ENCODE measurements around the gene WDR46.

The WDR46 gene

GRCh38 chr6:33288921-33289783, at the start of gene WDR46, which contains the start of gene PFDN6:
Gene WDR46 (minus strand): TSS chr6:33289239. CDS start chr6:33289170, 69 bp downstream.
Gene PFDN6 (plus strand): TSS chr6:33289601. CDS start chr6:33289857, 256 bp downstream.
- TF ChIP-seq CTCF (conservative IDR thresholded peaks at IDR 0.05; ENCODE audit: low read depth, low read length): no peak
- peak; percentile 54 for DNase-seq (ENCODE audit: low read depth)
- H3K4me3 ChIP-seq (ENCODE audit: low read length): peak within 1 kb of the TSS; percentile 97

- no peak overlapping the region for H3K4me3 ChIP-seq (ENCODE audit: low read length)
- no peak for TF ChIP-seq CTCF (conservative IDR thresholded peaks at IDR 0.05; ENCODE audit: low read depth, low read length)
- DNase-seq (ENCODE audit: low read depth): no peak
These were observed 47.5 kb upstream of the WDR46 start for GRCh38 chr6:33336495-33336894.

DNA sequence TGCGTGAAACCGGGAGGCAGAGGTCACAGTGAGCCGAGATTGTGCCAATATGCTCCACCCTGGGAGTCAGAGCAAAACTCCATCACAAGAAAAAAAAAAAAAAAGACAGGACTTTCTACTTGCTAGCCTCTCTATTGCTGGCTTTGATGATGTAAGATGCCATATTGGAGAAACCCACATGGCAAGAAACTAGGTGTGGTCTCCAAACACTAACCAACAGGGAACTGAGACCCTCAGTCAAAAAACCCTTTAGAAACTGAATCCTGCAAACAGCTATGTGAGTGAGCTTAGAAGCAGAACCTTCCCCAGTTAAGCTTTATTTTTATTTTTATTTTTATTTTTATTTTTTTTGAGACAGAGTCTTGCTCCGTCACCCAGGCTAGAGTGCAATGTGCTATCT, 46.9 kb upstream of the WDR46 start:
- DNase-seq (ENCODE audit: low read depth): no peak
- TF ChIP-seq CTCF (conservative IDR thresholded peaks at IDR 0.05; ENCODE audit: low read depth, low read length): no peak
- H3K4me3 ChIP-seq (ENCODE audit: low read length): no peak overlapping the region

DNA sequence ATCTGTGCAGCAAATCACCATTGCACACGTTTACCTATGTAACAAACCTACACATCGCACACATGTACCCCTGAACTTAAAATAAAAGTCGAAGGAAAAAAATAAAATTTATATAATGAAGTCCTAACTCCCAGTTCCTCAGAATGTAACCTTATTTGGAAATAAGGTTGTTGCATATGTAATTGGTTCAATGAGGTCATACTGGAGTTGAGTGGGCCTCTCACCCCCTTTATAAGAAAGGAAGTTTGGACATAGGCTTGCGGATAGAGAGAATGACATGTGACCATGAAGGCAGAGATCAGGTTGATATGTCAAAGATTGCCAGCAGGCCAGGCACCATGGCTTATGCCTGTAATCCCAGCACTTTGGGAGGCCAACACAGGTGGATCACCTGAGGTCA, 44.6 kb upstream of the WDR46 start:
- no peak for TF ChIP-seq CTCF (conservative IDR thresholded peaks at IDR 0.05; ENCODE audit: low read depth, low read length)
- no peak for DNase-seq (ENCODE audit: low read depth)
- no peak overlapping the region for H3K4me3 ChIP-seq (ENCODE audit: low read length)

- no peak overlapping the region for H3K4me3 ChIP-seq (ENCODE audit: low read length)
- DNase-seq (ENCODE audit: low read depth): no peak
- no peak for TF ChIP-seq CTCF (conservative IDR thresholded peaks at IDR 0.05; ENCODE audit: low read depth, low read length)
These were observed 41.7 kb upstream of the WDR46 start for GRCh38 chr6:33330736-33331135.

- no peak for TF ChIP-seq CTCF (conservative IDR thresholded peaks at IDR 0.05; ENCODE audit: low read depth, low read length)
- no peak for DNase-seq (ENCODE audit: low read depth)
- H3K4me3 ChIP-seq (ENCODE audit: low read length): no peak overlapping the region
These were observed 40.0 kb upstream of the WDR46 start for GRCh38 chr6:33329058-33329457.

DNA sequence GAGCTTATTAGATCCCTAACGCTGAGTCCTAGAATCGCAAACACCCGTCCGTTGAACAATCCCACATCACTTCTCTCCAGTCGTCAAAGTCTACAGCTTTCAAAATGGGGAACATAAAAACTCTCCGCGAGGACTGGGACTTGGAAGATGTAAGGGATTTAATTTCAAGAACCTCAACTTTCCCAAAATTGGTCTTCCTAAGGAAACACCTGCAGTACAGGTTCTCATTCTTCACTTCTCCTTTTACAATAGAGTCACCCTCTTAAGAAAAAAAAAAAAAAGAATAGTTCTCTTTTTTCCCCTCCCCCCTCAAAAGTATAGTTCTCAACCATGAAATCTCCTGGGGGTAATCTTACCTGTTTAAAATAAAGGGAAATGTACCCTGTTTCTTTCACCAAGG, 35.1 kb upstream of the WDR46 start:
- TF ChIP-seq CTCF (conservative IDR thresholded peaks at IDR 0.05; ENCODE audit: low read depth, low read length): no peak
- no peak for DNase-seq (ENCODE audit: low read depth)
- peak overlapping the region; percentile 87 for H3K4me3 ChIP-seq (ENCODE audit: low read length)

Data from retinal pigment epithelial cell (primary cell).